HG03378 (cell line): ENCODE results near the gene CSPG4.
"Not testable (repeated sequence)": the region's sequence is repeated elsewhere in the genome, so short reads cannot be mapped to it uniquely, and the experiment has no call there.

Experiments
- ATAC-seq: cut with Tn5 transposase; IDR thresholded peaks from one replicate; pipeline ENCODE4 v1.9.1; 2021; ENCODE audit warnings: mild to moderate bottlenecking, moderate library complexity; ENCODE audit not compliant: unreplicated experiment

Gene CSPG4

GRCh38 chr15:75738647-75739325 is 26.1 kb upstream of the CSPG4 start:
- peak; percentile 73 for ATAC-seq

GRCh38 chr15:75738014-75738646 is 25.5 kb upstream of the CSPG4 start:
- peak; percentile 32 for ATAC-seq

GRCh38 chr15:75737116-75738013 is 24.7 kb upstream of the CSPG4 start:
- not testable (repeated sequence) for ATAC-seq

- ATAC-seq, result no peak
Observed at GRCh38 chr15:75736256-75736655, 23.6 kb upstream of the CSPG4 start.

- not testable (repeated sequence) for ATAC-seq
Observed at GRCh38 chr15:75734861-75735760, 22.5 kb upstream of the CSPG4 start.

- ATAC-seq, result no peak
Observed at GRCh38 chr15:75733761-75734651, 21.4 kb upstream of the CSPG4 start.

- no peak for ATAC-seq
Observed at GRCh38 chr15:75732809-75733451, 20.3 kb upstream of the CSPG4 start.

- no peak for ATAC-seq
Observed at GRCh38 chr15:75732177-75732808, 19.6 kb upstream of the CSPG4 start.

GRCh38 chr15:75731248-75732151 is 18.9 kb upstream of the CSPG4 start:
- no peak for ATAC-seq

GRCh38 chr15:75730376-75731247 is 18.0 kb upstream of the CSPG4 start:
- ATAC-seq, result not testable (repeated sequence)

GRCh38 chr15:75729326-75730069 is 16.9 kb upstream of the CSPG4 start:
- no peak for ATAC-seq

GRCh38 chr15:75727851-75728715 is 15.4 kb upstream of the CSPG4 start:
- ATAC-seq, result no peak

GRCh38 chr15:75727031-75727531 is 14.4 kb upstream of the CSPG4 start:
- ATAC-seq, result no peak

GRCh38 chr15:75725719-75726607 is 13.3 kb upstream of the CSPG4 start:
- ATAC-seq, result no peak
